ENCODE measurements around the gene RFX3.
A peak's percentile ranks its signal among the peaks of the same experiment; 100 is the strongest.

Gene RFX3

DNA sequence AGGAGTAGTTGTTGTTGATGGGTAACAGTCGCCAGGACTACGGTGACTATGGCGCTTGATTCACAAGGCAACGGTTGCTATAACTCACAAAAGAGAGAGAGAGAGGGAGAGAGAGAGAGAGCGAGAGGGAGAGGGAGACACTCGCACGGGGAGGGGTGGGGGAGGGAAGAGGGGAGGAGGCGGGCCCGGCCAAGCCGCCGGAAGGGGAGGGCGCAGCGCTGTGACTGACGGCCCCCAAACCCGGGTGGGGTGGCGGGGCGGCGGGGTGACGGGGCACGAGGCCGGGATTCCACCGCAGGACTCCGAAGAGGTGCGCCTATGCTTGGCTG, at the start of gene RFX3:
Gene RFX3, minus strand, starts transcription at position 166 of the 329 bp plus-strand sequence. CDS start 130,413 bp downstream, outside the sequence.
- DNase-seq (ENCODE audit: low read depth), result peak; percentile 88

GRCh38 chr9:3571500-3571899, 45.7 kb upstream of the RFX3 start:
- DNase-seq (ENCODE audit: low read depth), result no peak

GRCh38 chr9:3569529-3569928, 43.7 kb upstream of the RFX3 start:
- no peak for DNase-seq (ENCODE audit: low read depth)

DNA sequence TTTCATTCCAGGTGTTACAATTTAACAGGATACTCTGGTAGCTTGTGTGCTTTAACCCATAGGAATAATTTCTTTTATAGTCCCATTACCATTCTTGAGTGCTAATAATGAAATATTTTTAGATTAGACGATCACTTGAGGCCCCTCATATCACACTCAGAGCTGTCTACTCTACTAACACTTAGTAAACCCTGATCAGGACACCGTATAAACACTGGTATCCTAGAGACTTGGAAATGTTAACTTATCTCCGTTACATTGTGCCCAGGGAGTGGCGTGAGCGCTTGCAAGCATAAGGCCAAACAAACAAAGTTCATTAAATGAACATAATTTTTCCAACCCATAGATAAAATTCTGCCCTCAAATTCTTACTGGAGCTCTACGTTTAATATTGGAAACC, 42.2 kb upstream of the RFX3 start:
- no peak for DNase-seq (ENCODE audit: low read depth)

DNA sequence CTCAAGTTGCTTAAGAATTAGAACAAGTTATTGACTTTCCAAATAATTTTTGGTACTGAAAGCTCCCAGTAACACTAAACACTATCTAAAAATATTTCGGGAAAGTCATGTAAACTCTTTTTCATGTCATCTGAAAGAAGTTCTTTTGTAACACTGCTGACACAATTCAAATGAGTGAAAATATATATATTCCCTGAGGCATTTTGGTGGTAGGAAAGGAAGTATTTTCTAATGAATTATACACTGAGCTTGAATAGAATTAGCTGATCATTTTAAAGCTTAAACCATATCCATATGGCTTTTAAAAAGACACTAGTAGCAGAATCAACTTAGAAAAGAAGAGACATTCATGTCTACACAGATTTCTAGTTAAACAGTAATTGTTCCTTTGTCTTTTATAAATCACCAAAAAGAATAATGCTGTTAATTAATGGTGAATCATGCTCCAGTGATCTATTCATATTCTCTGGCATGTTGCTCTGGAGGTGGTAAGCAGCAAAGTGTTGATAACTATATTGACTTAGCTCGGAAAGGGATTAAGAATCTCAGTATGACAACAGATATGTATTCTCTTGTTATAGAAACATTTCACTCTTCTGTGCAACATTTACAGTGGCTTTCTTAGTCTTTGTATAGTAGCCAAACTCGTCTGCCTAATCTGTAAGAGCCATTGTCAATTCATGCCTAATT, 27.4 kb upstream of the RFX3 start:
- no peak for DNase-seq (ENCODE audit: low read depth)

- no peak for DNase-seq (ENCODE audit: low read depth)
Measured at GRCh38 chr9:3549225-3549624, 23.4 kb upstream of the RFX3 start.

- no peak for DNase-seq (ENCODE audit: low read depth)
Measured at GRCh38 chr9:3548648-3549047, 22.8 kb upstream of the RFX3 start.

DNA sequence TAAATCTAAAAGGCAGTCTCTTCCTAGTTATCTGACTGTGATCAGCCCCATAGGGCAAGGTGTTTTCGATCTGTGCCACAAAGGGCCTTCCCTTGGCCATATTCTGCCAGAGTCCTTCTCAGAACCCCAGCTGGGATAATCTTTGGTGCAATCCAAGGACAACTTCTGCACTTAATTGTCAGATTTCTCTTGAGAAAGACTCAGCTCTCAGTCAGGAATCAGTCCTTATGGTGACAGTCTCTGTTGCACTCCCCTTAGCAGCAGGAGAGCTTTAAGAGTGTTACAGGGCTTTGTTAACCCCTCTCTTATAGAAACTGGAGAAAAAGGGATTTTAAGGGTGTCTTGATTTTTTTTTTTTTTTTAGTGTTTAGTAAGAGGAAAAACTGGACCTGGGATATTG, 15.4 kb upstream of the RFX3 start:
- no peak for DNase-seq (ENCODE audit: low read depth)

DNA sequence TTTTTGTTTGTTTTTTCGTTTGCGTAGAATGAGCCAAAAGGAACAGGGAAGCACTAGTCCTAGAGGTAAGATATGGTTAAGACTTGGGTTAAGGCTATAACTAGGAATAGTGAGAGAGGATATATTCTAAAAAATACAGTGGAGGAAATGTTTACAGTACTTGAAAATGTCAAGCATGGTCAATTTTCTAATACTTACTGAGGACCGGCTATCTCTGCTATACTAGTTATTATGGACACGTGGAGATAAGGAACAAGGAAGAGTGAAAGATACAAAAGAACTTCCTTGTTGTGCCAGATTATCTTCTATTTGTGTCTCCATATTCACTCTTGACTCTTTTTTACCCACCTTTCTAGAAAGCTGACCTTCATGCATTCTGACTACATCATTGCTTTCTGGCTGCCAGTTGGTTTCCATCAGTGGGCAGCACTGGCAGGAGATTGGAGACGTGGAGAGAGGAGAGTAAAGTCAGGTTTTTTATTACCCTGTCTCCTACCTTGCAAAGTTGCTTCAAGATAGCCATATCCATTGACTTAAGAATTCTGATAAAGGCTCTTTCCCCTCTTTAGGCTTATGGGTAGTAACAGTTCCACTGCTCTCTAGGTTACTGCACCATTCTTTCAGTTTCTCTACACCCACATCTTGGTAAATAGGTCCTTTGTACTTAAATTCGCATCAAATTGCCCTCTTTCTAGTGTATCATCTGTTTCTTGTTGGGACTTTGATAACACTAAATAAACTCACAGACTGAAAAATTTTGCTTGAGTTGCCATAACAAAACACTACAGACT, 9.0 kb upstream of the RFX3 start:
- no peak for DNase-seq (ENCODE audit: low read depth)

- DNase-seq (ENCODE audit: low read depth), result no peak
Measured at GRCh38 chr9:3532158-3532557, 6.4 kb upstream of the RFX3 start.

DNA sequence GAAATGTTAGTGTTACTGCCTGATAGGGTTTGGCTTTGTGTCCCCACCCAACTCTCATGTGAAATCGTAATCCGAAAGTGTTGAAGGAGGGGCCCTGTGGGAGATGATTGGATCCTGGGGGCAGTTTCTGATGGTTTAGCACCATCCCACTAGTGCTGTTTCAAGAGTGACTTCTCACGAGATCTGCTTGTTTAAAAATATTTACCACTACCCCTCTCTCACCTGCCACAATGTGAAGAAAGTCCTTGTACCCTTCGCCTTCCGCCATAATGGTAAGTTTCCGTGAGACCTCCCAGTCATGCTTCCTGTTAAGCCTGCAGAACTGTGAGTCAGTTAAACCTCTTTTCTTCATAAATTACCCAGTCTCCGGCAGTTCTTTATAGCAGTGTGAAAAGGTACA, 2.6 kb upstream of the RFX3 start:
- DNase-seq (ENCODE audit: low read depth), result peak; percentile 20

DNA sequence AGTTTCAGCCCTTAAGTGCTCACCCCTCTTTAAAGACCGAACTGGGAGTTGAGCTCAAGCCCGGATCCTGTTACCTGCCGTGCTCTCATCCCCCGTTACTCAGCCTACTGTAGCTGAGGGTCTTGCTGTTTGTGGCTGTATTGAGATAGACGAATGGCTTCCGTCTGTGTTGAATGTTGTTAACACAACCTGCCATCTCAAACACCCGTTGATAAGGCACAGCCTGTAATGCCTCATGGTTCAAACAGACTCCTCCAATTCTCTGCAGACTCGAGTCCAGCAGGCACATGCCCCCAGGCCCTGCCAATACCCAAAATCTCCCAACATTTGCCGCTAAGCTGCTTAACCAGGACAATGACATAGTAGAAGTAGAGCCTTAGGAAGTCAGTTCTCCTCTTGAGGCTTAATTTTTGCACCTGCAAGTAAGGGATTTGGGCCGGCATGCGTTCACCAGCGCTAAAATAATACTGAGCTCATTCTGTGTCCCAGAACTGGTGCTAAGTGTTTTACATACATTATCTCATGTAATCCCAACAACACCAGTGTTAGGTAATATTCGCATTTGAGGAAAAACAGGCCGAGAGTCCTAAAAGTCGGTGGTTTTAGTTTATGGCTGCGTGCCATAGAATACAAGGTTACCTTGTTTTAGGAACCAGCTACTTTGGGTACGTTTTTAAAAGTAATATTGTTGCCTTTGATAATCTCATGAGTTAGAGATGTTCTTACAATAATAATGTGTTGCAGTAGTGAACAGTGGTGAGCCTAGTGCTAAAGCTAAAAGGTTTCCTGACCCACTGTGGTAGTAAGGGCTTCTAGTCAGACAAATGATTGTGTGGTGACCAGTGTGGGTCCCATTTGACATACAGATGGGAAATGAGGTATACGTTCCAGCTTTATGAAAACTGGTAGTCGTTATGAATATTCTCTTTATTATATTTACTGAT, 1.5 kb upstream of the RFX3 start:
- DNase-seq (ENCODE audit: low read depth), result no peak

- DNase-seq (ENCODE audit: low read depth), result peak; percentile 81
Measured at GRCh38 chr9:3526165-3526996, 580 bp upstream of the RFX3 start.

- no peak for DNase-seq (ENCODE audit: low read depth)
Measured at GRCh38 chr9:3525096-3525835, 535 bp downstream of the RFX3 start.

- DNase-seq (ENCODE audit: low read depth), result no peak
Measured at GRCh38 chr9:3521966-3522365, 3.8 kb downstream of the RFX3 start.

GRCh38 chr9:3520564-3520963, 5.2 kb downstream of the RFX3 start:
- DNase-seq (ENCODE audit: low read depth), result no peak

- no peak for DNase-seq (ENCODE audit: low read depth)
Measured at GRCh38 chr9:3517377-3518048, 8.3 kb downstream of the RFX3 start.

DNA sequence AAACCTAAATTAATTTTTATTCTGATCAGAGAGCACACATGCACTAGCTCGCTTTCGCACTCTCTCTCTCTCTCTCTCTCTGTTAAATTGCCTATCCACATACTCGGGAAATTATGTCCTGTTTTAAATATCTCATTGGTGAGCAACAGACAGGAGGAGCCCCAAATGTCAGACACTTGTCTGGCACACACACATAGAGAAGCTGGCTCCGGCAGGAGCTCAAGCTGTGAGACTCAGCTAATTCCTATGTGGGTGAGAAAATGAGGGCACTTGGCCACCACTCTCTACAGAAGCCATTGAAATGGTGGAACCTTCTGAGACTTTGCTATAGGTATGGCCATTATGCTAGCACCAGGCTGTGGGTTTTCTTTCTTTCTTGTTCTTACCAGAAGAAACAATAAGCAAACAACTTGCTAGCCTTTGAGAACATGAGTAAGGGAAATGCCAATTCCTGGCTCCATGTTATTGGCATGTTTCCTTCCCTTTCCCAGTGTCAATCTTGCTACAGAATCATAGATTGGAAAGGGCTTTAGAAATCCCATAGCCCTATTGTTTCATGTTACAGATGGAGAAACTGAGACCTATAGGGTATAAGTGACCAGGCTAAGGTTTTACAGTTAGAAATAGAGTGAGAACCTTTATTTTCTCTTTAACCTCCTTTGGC, 9.0 kb downstream of the RFX3 start:
- no peak for DNase-seq (ENCODE audit: low read depth)

GRCh38 chr9:3515405-3515804, 10.4 kb downstream of the RFX3 start:
- no peak for DNase-seq (ENCODE audit: low read depth)

GRCh38 chr9:3514786-3515185, 11.0 kb downstream of the RFX3 start:
- DNase-seq (ENCODE audit: low read depth), result no peak

All from activated T-helper 1 cell treated with Interleukin-2 at 50 U/mL for 16 hours (primary cell).